ENCODE measurements around the gene RTN4R.
"Not testable (repeated sequence)": the region's sequence is repeated elsewhere in the genome, so short reads cannot be mapped to it uniquely, and the experiment has no call there.

RTN4R gene

DNA sequence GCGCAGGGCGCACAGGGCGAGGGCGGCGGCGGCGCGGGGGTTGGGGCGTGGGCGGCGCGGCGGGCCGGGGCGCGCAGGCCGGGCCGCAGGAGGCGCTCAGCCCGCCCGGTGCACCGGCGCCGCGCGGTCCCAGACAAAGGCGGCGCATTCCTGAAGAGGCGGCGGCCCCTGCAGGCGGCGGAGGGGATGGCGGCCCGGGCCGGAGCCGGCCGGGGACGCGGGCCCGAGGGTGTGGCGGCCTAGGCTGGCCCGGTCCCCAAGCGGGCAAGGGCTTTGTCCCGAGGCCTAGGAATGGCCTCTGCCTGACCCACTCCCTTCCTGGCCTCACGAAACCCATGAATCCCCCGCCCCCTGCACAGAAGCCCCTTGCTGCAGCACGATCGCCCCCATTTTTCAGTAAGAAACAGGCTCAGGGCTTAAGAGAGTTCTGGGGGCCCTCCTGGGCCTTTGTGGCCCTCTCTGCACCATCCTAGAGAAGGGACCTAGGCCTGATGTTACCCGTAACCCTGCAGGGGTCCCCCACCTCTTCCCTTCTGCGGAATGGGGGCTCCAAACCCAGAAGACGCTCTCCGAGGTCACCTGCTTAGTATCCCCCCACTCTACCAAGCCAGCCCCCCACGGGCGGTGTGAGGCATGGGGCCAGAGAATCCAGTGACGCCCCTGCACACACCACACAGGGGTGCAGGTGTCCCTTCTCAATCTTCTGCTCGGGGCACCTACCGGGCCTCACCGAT lies at the start of gene RTN4R:
Gene RTN4R, minus strand, starts transcription at position 40 of the 734 bp plus-strand sequence. CDS start 226 bp downstream, outside the sequence.
- peak; percentile 72 for DNase-seq

DNA sequence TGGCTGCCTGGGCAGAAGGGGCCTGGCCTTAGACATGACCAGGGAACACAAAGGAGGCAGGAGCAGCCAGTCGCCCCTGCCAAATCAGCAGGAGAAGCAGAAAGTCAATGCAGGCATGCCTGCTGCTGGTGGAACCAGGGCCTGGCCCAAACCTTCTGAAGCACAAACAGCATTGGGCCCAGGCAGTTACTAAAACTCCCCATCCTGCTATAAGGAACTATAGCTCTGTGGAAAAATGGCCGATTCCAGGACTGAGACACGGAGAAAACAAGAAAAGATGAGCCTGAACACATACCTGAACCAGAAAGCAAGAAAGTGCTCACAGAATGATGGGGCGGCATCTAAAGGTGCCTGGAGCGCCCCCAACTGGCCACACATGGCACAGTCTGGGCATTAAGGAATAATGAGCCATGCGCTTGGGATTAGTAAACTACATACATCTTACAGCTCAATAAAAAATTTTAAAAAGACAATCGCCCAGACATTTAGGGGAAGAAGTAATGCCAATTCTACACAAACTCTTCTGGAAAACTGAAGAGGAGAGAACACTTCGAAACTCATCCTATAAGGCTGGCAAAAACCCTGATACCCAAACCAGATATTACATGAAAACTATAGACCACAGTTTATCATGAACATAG lies 49.4 kb upstream of the RTN4R start:
- peak; percentile 48 for DNase-seq

DNA sequence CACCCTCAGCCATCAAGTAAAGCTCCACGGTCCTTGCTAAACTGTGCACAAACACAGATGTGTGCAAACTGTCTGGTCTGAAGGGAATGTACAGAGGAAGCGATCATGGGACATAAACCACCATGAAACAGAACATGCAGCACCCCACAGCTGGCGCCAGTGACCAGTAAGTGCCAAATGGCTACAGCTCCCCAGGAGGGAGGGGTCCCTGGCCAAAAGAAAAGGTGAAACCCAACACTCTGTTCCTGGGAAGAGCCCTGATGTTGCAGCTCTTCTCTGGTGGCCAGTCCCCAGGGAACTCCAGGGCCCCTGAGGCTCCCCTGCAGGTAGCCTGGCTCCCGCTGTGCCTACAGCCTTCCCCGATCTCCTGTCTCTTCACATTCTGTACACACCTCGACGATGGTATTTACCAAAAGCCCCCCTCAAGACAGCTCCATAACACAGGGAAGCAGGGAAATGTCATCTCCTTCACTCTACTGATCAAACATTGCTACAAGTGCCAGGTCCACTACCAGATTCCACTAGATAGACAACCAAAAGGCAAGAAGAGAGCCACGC lies 48.8 kb upstream of the RTN4R start:
- DNase-seq = no peak

DNA sequence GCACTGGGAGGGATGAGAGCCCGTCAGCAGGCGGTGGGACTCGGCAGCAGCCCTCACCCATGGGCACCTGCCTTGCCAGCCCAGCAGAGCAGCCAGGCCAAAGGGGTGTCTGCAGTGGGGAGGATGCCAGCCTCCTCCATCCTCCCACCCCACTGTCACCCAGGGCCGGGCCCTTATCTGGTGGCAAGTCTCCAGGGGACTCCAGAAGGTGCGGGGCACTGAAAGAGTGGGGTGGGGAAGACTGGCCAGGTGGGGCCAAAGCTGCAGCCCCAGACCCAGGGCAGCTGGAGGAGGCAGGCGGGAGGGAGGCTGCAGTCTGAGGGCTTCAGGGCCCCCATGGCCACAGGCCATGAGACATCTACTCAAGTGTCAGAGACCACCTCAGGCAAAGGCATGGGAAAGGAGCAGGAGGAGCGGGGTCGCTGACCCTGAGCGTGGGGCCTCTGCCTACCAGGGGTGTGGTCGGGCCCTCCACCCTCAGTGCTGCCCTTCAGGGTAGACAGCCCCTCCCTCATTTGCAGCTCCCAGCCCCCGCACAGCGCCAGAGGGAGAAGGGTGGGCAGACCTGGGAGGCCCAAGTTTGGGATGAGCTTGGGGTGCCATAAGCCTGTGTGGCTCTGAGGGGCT lies 48.2 kb upstream of the RTN4R start:
- no peak for DNase-seq

DNA sequence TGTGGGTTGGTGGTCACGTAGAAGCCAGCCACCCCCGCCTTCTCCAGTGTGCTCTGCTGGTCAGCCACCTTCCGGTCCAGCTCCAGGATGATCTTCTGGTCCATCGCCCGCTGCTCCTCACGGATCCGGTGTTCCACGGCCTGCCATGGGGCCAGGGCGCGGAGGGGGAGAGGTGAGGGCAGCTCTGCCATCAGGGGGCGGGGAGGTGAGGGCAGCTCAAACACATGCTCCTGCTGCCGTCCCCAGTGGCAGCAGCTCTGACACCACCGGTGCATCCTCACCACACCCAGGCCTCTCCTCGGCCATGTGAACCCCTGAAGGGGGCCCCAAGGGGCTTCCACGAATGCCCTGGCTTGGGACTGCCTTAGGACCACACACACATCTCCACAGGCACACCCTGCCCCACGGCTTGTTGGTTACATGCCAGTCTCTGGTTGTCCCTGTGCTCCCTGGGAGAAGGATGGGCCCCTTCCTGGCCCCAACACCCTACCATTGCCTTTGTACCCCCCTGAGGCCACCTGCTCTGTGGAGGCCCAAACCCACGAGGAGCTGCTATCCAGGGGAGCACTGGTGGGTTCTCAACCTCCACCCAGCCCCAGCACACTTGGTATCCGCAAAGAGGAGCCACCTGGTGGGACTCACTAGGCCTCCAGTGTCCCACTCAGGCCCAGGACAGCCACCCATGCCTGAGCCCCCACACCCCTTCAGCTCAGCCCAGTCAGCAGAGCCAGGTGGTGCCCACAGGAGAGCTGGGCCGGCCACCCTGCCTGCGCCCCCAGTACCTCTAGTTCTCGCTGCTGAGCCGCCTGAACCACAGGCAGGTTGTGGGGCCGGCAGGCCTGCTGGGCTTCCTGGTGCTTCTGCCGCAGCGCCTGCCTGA lies 47.5 kb upstream of the RTN4R start:
- DNase-seq = no peak

DNA sequence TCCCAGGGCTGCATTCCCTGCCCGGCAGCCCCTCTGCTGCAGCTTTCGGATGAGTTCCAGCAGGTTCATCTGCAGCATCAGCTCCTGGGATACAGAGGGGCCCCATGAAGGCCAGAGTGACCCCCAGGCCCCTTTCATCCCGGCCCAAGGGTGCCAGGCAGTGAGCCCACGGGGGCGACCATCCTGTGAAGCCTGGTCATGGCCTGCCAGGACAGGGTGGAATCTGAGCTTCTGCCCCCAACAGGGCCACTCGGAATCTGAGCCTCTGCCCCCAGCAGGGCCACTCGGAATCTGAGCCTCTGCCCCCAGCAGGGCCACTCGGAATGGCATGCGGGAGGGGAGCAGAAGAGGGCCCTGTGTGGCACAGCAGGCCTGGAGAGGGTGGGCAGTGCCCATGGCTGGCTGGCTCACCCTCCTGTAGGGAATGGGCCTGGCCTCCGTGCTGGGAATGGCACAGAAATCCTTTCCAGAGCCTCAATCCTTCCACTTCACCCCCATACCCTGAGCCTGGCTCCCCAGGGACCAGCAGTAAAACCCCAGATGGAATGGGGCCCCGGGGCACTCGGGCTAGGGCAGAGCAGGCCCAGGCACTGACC lies 46.7 kb upstream of the RTN4R start:
- DNase-seq = not testable (repeated sequence)

DNA sequence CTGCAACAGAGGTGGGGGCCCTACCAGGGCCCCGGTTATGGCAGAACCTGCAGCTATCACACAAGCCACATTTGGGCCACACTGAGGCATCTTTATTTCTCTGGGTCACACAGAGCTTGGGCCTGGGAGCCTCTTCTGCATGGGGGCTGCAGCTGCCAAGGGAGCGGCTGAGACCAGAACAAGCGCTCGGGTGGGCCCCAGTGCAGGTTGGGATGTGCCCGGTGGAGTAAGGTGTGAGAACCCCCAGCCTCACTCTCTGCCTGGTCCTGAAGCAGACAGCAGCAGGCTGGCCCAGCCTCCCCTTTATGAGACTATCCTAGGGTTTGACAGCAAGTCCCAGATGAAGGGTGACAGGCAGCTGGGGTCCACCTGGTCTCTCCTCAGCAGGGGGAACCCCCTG lies 46.1 kb upstream of the RTN4R start:
- not testable (repeated sequence) for DNase-seq

DNA sequence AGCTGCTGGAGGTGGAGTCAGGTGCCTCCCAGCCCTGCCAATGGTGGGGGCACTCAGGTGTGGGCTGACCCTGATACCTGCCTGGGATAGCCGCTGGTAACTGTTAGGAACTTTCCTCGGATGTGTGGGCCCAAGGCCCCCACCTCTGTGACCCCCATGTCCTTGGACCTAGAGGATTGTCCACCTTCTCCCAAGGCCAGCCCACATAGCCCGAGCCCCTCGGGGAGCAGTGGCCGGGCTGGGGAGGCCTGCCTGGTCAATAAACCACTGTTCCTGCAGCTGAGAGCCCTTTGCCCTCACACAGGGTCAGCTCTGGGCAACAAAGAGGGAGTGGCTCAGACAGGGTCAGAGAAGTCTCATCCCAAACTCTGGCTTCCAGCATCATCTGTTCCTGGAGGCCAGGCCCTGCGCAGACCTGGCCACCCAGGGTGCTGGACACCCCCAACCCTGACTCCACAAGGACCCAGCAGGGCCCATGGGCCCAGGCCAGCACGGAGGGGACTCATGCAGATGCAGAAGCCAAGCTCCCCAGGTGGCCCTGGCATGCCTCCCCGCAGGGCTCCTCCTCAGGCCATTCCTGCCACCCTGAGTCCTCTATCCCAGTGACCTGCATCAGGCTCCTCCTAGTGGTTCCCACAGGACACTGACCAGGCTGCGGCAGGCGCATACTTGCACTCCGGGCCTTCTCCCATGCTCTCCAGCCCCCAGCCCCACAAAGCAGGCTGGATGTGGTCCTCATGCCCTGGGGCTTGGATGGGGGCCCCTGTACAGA lies 45.4 kb upstream of the RTN4R start:
- DNase-seq = not testable (repeated sequence)

DNA sequence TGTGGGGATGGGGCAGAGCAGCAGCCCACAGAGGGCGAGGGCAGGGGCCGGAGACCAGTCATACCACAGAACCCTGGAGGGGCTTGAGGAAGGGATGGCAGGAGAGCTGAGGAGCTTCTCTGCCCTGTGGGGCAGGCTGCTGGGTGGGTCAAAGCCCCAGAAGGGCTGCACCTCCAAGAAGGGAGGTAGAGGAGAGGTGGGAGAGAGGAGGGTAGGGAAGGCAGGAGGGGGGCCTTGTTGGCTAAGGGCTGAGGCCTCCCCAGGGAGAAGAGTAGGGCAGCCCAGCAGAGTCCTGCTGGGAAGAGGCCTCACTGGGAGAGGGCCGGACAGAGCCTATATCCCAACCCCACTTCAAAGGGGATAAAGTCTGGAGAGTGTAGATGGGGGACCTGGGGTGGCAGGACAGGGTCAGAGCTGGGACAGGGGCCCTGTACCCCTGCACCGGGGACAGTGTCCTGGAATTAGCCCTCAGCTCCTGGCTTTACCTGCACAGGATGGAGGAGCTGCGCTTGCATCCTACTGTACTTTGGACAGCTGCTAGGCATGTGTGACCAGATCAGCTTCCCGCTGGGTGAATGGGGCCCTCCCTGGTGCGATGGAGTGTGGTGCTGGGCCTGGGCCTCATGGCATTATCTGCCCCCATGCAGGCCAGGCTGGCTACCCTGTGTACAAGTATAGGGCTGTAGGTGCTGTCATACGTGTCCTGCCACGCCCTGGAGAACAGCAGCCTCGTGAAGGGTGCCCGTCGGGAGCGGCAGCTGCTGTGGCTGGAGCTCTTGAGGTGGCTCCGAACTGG lies 44.5 kb upstream of the RTN4R start:
- no peak for DNase-seq

DNA sequence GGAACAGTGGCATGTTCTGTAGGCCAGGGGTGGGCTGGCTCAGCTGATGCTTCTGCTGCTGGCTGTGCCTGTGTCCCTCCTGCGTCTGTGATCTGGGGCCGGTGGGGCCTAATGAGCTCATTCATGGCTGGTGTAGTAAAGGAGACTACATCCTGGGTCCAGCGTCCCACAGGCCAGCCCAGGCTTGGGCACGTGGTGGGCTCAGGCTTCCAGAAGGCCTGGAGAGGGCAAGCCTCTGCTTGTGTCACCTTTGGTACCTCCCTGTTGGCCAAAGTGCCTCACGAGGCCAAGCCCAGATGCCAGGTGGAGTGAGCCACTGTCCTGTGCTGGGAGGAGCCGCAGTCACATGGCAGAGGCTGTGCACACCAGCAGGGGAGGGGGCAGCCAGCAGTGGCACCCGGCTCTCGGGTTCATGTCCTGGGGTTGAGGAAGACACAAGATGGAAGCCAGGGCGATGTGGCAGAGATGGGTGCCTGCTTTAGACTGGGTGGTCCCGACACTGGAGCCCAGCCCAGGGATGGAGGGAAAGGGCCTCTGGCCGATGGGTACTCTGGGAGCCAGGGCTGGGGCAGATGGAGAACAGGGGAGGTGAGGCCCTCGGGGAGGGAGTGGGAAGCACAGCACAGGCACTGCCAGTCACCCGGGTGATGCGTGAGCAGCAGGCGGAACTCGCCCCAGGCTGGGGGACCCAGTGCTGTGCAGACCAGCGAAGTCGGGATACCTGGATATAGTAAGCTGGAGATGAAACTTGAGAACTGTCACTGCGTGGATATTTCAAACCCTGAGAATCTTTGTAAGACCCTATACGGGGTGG lies 43.3 kb upstream of the RTN4R start:
- DNase-seq = not testable (repeated sequence)

DNA sequence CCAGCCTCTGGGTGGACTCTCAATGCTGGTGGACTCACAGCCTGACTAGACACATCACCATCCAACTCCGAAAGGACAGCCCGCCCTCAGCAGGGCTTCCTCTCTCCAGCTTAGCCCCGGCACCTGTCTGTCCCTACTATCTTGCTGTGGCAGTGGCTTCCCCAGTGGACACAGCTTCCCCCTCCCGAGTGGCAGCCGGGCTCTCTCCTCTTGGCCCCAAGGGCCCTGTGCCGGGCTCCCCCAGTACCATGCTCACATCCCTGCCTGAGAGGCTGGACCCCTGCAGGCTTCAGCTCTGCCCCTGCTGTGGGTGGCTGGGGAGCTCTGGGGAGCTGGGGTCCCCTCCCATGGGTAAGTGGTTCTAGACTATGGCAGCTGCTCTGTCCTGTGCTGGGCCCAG lies 42.7 kb upstream of the RTN4R start:
- DNase-seq = not testable (repeated sequence)

DNA sequence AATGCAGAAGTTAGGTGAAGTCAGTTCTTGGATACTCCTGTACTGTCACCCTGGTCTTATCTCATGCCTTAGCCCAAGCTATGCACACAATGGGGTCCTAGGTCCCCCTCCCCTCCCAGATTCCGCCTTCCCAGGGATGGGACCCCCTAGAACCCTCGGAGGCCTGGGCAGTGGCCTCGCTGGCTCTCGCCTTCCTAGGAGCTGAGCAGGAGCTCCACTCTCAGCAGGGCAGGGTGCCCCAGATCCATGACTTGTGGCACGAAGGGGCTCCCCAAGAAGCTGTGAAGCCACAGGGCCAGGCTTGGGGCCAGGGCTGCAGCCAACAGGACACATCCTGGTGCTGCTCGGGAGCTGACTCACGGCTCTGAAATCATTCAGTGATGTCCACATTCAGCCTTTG lies 42.1 kb upstream of the RTN4R start:
- not testable (repeated sequence) for DNase-seq

DNA sequence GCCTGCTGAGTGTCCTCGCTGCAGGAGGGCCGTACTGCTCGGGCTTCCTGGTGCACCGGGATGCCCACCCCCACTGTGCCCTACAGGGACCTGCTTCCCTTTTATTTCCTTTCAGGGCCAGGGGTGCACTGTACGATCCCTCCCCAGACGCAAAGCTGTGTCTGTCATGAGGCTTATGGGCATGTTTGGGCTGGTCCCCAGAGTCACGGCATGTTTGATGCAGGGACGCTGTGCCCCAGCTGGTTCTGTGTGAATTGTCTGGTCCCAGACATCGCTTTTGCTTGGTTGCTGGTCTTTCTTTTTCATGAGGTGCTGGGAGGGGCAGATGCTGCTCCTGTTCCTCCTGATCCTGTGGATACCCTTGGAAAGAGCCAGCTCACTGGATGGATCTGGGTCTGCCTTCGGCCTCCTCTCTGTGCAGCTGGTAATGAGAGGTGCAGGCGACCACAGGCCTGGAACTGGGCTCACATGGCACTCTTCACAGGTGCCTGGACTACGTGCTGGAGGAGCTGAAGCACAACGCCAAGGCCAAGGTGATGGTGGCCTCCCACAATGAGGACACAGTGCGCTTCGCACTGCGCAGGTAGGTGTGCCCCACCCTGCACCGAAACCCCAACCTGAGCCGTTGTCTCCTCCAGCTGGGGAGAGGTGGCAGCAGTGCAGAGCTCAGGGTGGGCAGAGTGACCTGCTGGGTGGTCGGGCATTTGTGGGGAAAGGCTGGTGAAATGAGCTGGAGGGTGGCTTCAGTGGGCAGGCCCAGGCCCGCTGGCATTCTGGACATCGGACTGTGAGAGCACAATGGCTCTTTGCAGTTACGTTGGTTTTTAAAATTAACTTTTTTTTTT lies 40.9 kb upstream of the RTN4R start:
- not testable (repeated sequence) for DNase-seq

DNA sequence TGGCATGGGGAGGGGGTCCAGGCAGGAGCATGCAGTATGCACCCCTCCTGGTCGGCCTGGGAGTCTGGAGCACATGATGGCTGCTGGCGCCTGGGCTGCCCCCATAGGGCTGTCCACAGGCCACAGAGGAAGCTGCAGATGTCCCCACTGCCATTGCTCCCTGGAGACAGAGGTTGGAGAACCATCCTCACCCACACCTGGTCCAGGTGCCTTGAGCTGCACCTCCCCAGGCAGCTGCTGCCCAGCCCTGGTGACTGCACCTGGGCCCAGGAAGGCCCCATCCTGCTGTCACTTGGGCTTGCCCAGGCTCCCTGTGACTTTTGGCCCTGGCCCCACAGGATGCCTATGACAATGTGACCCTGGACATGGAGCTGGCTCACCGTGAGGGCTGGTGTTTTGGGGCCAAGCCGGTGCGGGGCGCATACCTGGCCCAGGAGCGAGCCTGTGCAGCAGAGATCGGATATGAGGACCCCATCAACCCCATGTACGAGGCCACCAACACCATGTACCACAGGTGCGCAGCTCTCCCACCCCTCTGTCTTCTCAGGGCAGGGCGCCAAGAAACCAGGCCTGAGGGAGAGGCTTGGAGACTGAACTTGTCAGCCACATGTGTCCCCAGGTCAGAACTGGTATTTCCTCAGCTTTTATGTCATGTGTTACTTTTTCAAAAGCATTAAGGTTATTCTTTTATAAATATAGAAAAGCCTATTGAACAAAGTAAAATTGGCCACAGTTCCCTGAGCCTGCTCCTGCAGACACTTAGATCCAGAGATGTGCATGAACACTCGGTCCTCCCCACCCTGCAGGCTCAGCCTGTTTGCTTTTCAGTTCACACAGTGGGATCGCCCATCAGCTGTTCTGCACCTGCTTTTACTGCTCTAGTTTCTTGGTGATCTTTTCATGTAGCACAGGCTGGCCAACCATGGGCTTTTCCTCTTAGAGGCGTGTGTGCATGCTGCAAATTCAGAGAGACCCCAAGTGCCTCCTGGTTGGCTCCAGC lies 39.6 kb upstream of the RTN4R start:
- not testable (repeated sequence) for DNase-seq

DNA sequence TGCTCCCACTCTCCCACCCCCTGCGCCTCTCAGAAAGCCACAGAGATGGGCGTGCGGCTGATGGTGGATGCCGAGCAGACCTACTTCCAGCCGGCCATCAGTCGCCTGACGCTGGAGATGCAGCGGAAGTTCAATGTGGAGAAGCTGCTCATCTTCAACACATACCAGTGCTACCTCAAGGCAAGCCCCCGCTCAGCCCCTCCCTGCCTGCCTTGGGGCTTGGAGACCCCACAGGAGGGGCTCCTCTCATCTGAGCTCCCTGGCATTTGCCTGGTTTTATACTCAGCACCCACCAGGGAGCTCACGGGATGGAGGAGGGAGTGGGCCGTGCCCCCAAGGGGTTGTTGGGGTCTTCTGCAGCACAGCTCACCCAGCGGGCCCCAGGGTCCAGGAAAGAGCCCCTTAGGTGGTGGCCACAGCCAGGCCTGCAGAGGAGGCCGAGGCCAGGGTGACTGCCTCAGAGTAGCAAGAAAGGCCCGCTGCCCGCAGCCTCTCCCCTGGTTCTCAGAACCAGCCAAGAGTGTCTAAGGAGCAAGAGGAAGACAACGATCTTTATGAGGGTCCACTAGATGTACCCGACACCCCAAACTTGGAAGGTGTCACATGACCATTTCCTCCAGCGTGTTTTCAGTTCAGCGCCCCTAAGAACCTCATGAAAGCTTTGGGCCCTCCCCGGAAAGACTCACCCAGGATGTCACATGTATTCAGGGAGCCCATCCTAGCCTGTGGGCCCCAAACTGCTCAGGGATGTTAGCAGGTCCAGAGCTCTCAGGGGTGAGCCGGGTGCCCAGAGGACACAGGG lies 38.7 kb upstream of the RTN4R start:
- DNase-seq = not testable (repeated sequence)

DNA sequence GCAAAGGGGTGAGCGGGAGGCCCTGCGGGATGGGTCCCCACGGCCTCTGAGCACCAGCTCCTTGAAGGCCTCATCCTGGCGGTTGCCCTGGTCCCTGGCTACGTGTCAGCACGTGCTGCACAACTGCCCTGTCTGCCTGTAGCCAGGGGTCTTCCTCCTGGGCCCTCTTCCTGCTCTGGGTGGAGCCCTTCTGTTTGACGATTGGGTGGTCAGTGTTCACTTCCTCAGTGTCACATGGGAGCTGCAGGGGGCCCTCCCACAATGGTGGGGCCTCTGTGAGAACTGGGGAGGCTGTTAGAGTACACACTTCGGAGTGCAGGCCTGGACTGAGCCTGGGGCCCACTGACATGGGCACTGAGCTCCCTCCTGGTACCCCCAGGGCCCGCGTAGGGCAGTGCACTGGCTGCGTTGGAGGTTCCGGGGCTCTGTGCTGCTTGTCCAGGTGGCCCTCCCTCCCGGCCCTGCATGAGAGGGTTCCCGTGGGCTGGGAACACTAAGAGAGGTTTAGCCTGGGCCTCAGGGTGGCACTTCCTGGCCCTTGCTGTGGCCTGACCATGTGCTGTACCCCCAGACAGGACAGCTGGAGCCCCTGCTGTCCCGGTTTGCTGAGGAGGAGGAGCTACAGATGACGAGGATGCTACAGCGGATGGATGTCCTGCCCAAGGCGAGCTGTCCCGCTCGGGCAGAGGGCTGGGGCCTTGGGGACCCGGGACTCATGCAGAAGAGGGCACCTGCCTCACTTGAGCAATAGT lies 38.0 kb upstream of the RTN4R start:
- DNase-seq = no peak
